ENCODE results near the gene MESD. TPM values are rescaled to one million over a fixed set of nuclear protein-coding genes. Genes with fewer than 3 reads are reported as not detected.

Gene MESD
- total and polyA plus RNA-seq, 9 of the 15 experiments (the other 6 are each of a cell fraction or from before 2014, with no cell fraction given): 11.3 to 39.7 (median 22.8) TPM

DNA sequence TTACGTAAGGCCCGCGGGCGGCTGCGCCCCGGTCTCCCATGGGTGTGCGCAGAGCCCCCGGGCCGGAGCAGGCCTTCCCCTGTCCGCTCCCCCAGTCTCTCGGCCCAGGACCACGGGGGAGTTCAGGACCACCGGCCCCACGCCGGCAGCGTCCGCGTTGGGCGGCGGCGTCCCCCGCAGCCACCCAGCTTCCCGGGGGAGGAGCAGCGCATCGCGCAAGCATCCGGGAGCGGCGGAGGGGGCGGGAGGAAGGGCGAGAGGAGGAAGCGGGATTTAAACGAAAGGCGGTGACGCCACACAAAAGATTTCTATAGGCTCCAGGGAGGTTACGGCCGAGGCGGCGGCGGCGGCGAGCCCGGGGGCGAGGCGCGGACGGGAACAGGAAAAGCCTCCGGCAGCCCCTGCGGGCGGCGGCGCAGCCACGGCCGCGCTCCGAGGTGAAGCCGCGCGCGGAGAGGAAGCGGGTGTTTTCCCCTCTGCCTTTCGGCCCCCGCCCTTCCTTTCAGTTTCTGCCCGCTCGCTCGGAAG lies 11.1 kb upstream of the MESD start, which contains the start of gene TLNRD1:
TLNRD1 (plus strand) TSS at position 300 of the 528 bp plus-strand sequence. CDS start 1,349 bp downstream, outside the sequence.
- 0% methylated on average over 32 of the region's 66 CpGs for WGBS (ENCODE audit: insufficient coverage, low coverage, missing lambda C conversion rate)
- no peaks in the 10 kb centered on the region for H3K9me3 ChIP-seq (replicated peaks; ENCODE audit: control insufficient read depth, insufficient read depth, low read depth, low read length)
- H3K9ac ChIP-seq (ENCODE audit: insufficient read depth in 1 of 2, low read depth in 2 of 2, low read length in 2 of 2): peak within 1 kb of the TSS; percentile 88 to 96
- H2AFZ ChIP-seq (ENCODE audit: low read depth, low read length): peak within 1 kb of the TSS; percentile 79
- peak within 1 kb of the TSS; percentile 90 for H3K4me3 ChIP-seq
- H3K79me2 ChIP-seq (ENCODE audit: control insufficient read depth, insufficient read depth, low read length): peaks cover 43% of the 10 kb centered on the region
- peaks cover 12 to 31% of the 10 kb centered on the region in 2 experiments for H3K4me1 ChIP-seq (replicated peaks in 1 of 2; ENCODE audit: control insufficient read depth in 2 of 2, insufficient read depth in 2 of 2, low read length in 2 of 2)
- ChIA-PET POLR2A (interaction anchor here (0.5 to 1.5 kb wide), 4 partner anchors 15 to 1927 kb away, joined by 3 to 4 read pairs (median 4); no protein-coding TSS in a partner anchor), CTCF (ENCODE audit: low intra/inter-chr PET ratio) (no interaction called here)
- in situ Hi-C loops (cut with MboI): no loop called here
- peak; percentile 32 for FAIRE-seq
- H4K20me1 ChIP-seq (replicated peaks; ENCODE audit: control insufficient read depth, insufficient read depth, low read length): no peaks in the 10 kb centered on the region
- H3K27ac ChIP-seq (ENCODE audit: extremely low read depth, low read depth, low read length): peak within 1 kb of the TSS; percentile 92
- peak within 1 kb of the TSS; percentile 86 for H3K4me2 ChIP-seq (ENCODE audit: insufficient read depth, low read length)
- peak; percentile 86 for ATAC-seq
- H3K36me3 ChIP-seq (ENCODE audit: control insufficient read depth, insufficient read depth, low read length): peaks cover 13% of the 10 kb centered on the region; the same call in 1 of the 3 replicates
- H3K9me1 ChIP-seq (ENCODE audit: control insufficient read depth, insufficient read depth, low read length): no peaks in the 10 kb centered on the region
- peak; percentile 84 to 93 (median 88) for DNase-seq (ENCODE audit: extremely low read depth in 1 of 4, low spot score in 3 of 4)
- intact Hi-C loops (cut with micrococcal nuclease): no loop called here
- BruUV-seq (replicated peaks): no TSS peak
- H3K27me3 ChIP-seq (ENCODE audit: control insufficient read depth in 2 of 2, insufficient read depth in 2 of 2, low read length in 2 of 2): no peaks in the 10 kb centered on the region
- TF ChIP-seq EZH2 (IDR thresholded peaks at IDR 0.05; ENCODE audit: borderline replicate concordance, low read depth, low read length): no peak
- no peak for TF ChIP-seq THRAP3 (IDR thresholded peaks at IDR 0.05; ENCODE audit: borderline replicate concordance)
- TF ChIP-seq TAF1 (IDR thresholded peaks at IDR 0.05; ENCODE audit: control insufficient read depth, extremely low read depth, insufficient read depth, low read length, severe bottlenecking): peak; percentile 66
- no peak for TF ChIP-seq EWSR1 (IDR thresholded peaks at IDR 0.05; ENCODE audit: borderline replicate concordance, low read depth, partially characterized antibody)
- no peak for TF ChIP-seq NR1H2 (CRISPR knock-in tag; IDR thresholded peaks at IDR 0.05)
- TF ChIP-seq NFE2 (IDR thresholded peaks at IDR 0.05; ENCODE audit: low read depth): no peak
- TF ChIP-seq, protein P1, sequence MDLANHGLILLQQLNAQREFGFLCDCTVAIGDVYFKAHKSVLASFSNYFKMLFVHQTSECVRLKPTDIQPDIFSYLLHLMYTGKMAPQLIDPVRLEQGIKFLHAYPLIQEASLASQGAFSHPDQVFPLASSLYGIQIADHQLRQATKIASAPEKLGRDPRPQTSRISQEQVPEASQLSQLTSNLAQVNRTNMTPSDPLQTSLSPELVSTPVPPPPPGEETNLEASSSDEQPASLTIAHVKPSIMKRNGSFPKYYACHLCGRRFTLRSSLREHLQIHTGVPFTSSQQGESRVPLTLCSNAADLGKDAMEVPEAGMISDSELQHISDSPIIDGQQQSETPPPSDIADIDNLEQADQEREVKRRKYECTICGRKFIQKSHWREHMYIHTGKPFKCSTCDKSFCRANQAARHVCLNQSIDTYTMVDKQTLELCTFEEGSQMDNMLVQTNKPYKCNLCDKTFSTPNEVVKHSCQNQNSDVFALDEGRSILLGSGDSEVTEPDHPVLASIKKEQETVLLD (IDR thresholded peaks at IDR 0.05): no peak
- TF ChIP-seq TEAD1 (CRISPR knock-in tag; IDR thresholded peaks at IDR 0.05): peak in 1 of 2 experiments; percentile 65; a peak in 1 of 4 replicates
- TF ChIP-seq ZC3H4 (CRISPR knock-in tag; IDR thresholded peaks at IDR 0.05; ENCODE audit: borderline replicate concordance): no peak
- TF ChIP-seq ARID4B (CRISPR knock-in tag; IDR thresholded peaks at IDR 0.05): no peak; the same call in none of the 2 replicates
- no peak for TF ChIP-seq E2F1 (CRISPR knock-in tag; IDR thresholded peaks at IDR 0.05)
- TF ChIP-seq, protein P2, sequence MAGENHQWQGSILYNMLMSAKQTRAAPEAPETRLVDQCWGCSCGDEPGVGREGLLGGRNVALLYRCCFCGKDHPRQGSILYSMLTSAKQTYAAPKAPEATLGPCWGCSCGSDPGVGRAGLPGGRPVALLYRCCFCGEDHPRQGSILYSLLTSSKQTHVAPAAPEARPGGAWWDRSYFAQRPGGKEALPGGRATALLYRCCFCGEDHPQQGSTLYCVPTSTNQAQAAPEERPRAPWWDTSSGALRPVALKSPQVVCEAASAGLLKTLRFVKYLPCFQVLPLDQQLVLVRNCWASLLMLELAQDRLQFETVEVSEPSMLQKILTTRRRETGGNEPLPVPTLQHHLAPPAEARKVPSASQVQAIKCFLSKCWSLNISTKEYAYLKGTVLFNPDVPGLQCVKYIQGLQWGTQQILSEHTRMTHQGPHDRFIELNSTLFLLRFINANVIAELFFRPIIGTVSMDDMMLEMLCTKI (IDR thresholded peaks at IDR 0.05; ENCODE audit: partially characterized antibody): no peak
